HAP-1 (cell line): ENCODE results near the gene GPR132.

Source experiments
- DNase-seq, 2 experiments: peaks; one replicate each; pipeline ENCODE4 v3.0.0-alpha.2; 2016 to 2020; ENCODE audit warnings: low spot score in 2 of 2
- H3K27me3 ChIP-seq: fragments of 250-450 bp; sonication (Bioruptor Pico); 2 replicates; pipeline ENCODE4 v1.5.1; 2020; ENCODE audit warnings: low read depth, mild to moderate bottlenecking, moderate library complexity
- H3K36me3 ChIP-seq: fragments of 250-450 bp; sonication (Bioruptor Pico); replicated peaks from 2 replicates; pipeline ENCODE4 v1.5.1; 2020; ENCODE audit warnings: mild to moderate bottlenecking
- H3K4me1 ChIP-seq: fragments of 250-450 bp; sonication (Bioruptor Pico); 2 replicates; pipeline ENCODE4 v1.5.1; 2020; ENCODE audit warnings: mild to moderate bottlenecking
- H3K4me3 ChIP-seq: fragments of 250-450 bp; sonication (Bioruptor Pico); 2 replicates; pipeline ENCODE4 v1.5.1; 2020; ENCODE audit warnings: mild to moderate bottlenecking, moderate library complexity
- H3K9me3 ChIP-seq: fragments of 250-450 bp; sonication (Bioruptor Pico); 2 replicates; pipeline ENCODE4 v1.5.1; 2020; ENCODE audit warnings: mild to moderate bottlenecking, moderate library complexity
- in situ Hi-C: fragments of 300-500 bp; cut with MboI; formaldehyde crosslinking; loops from 3 replicates; pipeline ENCODE4 v1.14.3; 2020; ENCODE audit warnings: low sequenced_read_pairs, inconsistent platforms, mixed read lengths

The GPR132 gene

GRCh38 chr14:105018414-105018813 is 46.8 kb downstream of the GPR132 start:
- Histone ChIP-seq H3K4me3 (peak overlapping the region; percentile 83), H3K9me3 (no peaks in the 10 kb centered on the region), H3K36me3 (peaks cover 38% of the 10 kb centered on the region), H3K4me1 (peaks cover 40% of the 10 kb centered on the region), H3K27me3 (no peaks in the 10 kb centered on the region)
- DNase-seq = peak in 1 of 2 experiments; percentile 33
- in situ Hi-C loops = no loop called here

- no peaks in the 10 kb centered on the region for H3K27me3 ChIP-seq
- peaks cover 62% of the 10 kb centered on the region for H3K36me3 ChIP-seq
- in situ Hi-C loops = no loop called here
- H3K4me3 ChIP-seq = no peak overlapping the region
- DNase-seq = no peak
- H3K4me1 ChIP-seq = peaks cover 40% of the 10 kb centered on the region
- no peaks in the 10 kb centered on the region for H3K9me3 ChIP-seq
Measured at GRCh38 chr14:105015905-105016304, 49.3 kb downstream of the GPR132 start.

DNA sequence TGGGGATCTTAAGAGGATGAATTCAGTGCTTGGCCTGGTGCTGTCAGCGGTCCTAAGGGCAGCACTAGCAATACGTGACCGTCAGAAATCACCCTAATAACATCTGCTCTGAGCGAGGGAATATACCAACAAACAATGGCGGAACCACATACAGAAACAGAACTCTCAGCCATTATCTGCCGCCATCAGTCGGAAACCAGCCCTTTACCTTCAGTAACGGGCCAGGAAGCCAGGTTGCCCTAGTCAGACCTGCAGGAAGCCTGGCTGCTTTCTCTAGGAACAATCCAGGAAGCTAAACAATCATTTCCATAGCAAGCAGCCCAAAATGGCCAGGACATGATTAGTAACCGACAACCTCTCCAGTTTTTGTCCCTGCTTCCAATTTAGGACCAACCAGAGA is 50.0 kb downstream of the GPR132 start:
- H3K4me3 ChIP-seq = no peak overlapping the region; the same call in none of the 2 replicates

GRCh38 chr14:105014631-105015030 is 50.6 kb downstream of the GPR132 start:
- DNase-seq = peak; percentile 73 to 92
- Histone ChIP-seq H3K4me1 (peaks cover 40% of the 10 kb centered on the region), H3K36me3 (peaks cover 65% of the 10 kb centered on the region), H3K9me3 (no peaks in the 10 kb centered on the region), H3K4me3 (no peak overlapping the region), H3K27me3 (no peaks in the 10 kb centered on the region)
- in situ Hi-C loops = no loop called here

More for the DNA sequence above, 50.0 kb downstream of the GPR132 start:
- H3K9me3 ChIP-seq = no peaks in the 10 kb centered on the region
- H3K27me3 ChIP-seq = no peaks in the 10 kb centered on the region
- in situ Hi-C loops = no loop called here
- peak in 1 of 2 experiments; percentile 22 for DNase-seq
- peaks cover 40% of the 10 kb centered on the region for H3K4me1 ChIP-seq
- peaks cover 65% of the 10 kb centered on the region for H3K36me3 ChIP-seq

DNA sequence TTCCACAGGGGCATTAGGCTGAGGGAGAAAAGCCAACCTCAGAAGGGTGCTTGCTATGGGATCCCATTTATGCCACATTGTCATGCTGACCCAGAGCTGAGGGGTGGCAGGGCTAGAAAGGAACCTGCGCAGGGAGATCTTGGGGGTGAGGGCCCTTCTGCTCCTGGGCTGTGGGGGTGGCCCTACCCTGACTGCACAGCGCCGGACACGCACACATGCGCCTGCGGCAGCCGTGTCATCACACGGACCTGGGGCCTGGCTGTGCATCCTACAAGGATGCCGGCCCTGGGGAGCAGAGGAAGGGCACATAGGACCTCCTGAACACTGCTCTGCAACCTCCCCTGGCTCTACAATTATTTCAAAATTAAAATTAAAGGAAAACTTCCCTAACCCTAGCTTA is 51.2 kb downstream of the GPR132 start:
- DNase-seq = no peak
- H3K4me1 ChIP-seq = peaks cover 40% of the 10 kb centered on the region

DNA sequence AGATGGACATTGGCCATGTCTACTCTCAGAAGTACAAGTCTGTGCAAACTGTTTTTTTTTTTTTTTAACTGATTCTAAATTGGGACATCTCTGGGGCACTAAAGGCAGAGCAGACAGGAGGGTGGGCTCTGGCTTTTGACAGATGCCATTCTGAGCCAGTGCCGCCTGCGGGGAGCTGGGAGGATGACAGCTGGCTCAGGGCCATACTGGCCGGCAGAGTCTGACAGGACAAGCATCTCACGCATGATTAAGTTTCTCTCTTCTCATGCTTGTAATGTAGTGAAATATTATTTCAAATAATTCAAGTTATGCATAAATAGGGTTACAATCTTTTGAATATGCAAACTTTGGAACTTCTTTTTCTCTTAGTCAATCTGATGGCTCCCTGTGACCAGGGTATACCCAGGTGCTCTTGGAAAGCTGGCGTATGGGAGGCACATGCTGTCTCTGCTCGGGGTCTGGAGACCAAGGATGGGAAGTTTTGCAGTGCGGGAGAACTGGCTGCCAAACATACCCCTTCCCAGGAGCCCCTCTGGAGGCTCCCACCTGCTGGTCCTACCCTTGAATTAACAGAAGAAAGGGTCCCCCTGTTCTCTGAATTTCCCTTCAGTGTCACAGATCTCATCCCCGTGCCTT is 52.0 kb downstream of the GPR132 start:
- H3K4me1 ChIP-seq = peaks cover 38% of the 10 kb centered on the region
- no peak for DNase-seq
- H3K9me3 ChIP-seq = no peaks in the 10 kb centered on the region
- H3K27me3 ChIP-seq = no peaks in the 10 kb centered on the region
- H3K36me3 ChIP-seq = peaks cover 64% of the 10 kb centered on the region
- in situ Hi-C loops = no loop called here
- H3K4me3 ChIP-seq = no peak overlapping the region

More for the DNA sequence above, 51.2 kb downstream of the GPR132 start:
- H3K27me3 ChIP-seq = no peaks in the 10 kb centered on the region
- in situ Hi-C loops = no loop called here
- peaks cover 64% of the 10 kb centered on the region for H3K36me3 ChIP-seq
- H3K4me3 ChIP-seq = no peak overlapping the region
- H3K9me3 ChIP-seq = no peaks in the 10 kb centered on the region

DNA sequence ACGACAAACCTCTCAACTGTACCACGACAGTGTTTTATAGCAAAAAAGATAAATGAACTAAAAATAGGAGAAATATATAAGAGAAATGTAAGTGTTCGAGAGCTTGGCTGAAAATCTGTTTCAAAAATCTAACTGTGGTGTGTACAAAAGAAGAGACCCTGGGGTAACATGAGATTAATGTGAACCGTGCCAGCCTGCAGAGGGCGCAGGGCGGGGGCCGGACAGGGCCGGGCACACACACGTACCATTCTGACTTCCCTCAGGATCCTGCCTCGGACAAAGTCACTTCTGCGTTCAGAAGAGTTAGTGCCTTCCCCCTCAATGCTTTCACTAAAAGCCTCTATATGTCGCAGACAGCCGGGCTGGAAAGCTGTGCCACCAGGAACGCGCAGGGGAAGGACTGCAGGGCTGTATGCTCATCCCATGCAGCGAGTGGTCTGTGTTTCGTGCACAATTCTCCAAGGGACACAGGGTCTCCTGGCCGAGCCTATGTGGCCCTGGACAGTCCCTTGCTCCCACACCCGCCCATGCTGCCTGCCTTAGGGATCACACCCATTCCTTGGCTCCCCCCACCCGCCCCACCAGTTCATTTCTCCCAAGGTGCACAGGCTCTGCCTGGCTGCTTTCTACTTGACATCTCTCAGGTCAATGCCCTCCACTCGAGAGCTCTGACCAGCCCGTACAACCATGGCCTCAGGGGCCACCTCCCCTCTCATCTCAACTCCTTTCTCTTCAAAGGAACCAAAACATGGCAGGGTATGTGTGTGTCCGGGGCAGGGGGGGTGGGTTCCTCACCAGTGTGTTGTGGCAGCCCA is 52.9 kb downstream of the GPR132 start:
- Histone ChIP-seq H3K9me3 (no peaks in the 10 kb centered on the region), H3K27me3 (no peaks in the 10 kb centered on the region), H3K4me3 (no peak overlapping the region), H3K4me1 (peaks cover 33% of the 10 kb centered on the region), H3K36me3 (peaks cover 68% of the 10 kb centered on the region)
- in situ Hi-C loops = no loop called here
- DNase-seq = no peak

DNA sequence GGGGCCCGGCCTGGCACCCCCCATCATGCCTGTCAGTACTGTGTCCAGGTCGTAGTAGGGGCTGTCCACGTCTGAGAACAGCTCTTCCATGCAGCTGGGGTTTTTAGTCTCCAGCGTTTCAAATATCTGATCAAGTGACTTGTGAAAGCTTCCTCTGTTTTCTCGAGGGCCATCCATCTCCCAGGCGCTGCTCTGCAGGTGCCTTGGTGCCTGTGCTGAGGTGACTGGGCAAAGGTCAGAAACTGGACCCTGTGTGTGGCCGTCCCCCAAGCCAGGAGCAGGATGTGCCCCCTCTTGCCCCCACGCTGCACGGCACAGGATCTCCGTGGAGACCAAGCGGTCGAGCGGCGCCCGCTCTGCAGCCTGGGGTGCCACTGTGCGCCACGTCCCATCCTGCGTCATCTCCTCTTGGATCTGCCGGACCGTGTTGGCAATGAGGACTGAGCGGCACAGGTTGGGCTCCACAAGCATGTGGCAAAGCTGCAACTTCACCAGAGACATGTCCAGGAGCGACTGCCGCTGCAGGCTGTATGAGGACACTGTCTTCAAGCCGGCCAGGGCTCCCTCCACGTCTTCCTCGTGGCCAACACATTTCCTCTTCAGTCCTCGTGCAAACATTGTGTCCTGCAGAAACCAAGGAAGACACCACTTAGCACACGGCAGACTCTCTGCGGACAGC is 53.8 kb downstream of the GPR132 start:
- in situ Hi-C loops = no loop called here
- no peak for DNase-seq
- no peaks in the 10 kb centered on the region for H3K27me3 ChIP-seq
- H3K36me3 ChIP-seq = peaks cover 67% of the 10 kb centered on the region
- peaks cover 26% of the 10 kb centered on the region for H3K4me1 ChIP-seq
- H3K9me3 ChIP-seq = no peaks in the 10 kb centered on the region
- no peak overlapping the region for H3K4me3 ChIP-seq

- in situ Hi-C loops = no loop called here
- DNase-seq = no peak
Measured at GRCh38 chr14:105010891-105011291, 54.3 kb downstream of the GPR132 start.

GRCh38 chr14:105010106-105010505 is 55.1 kb downstream of the GPR132 start:
- Histone ChIP-seq H3K36me3 (peaks cover 64% of the 10 kb centered on the region), H3K4me3 (no peak overlapping the region), H3K27me3 (no peaks in the 10 kb centered on the region), H3K9me3 (no peaks in the 10 kb centered on the region), H3K4me1 (peaks cover 12% of the 10 kb centered on the region)
- in situ Hi-C loops = no loop called here
- DNase-seq = no peak

More at GRCh38 chr14:105010891-105011291, 54.3 kb downstream of the GPR132 start:
- peaks cover 66% of the 10 kb centered on the region for H3K36me3 ChIP-seq
- H3K4me1 ChIP-seq = peaks cover 20% of the 10 kb centered on the region
- no peaks in the 10 kb centered on the region for H3K27me3 ChIP-seq
- H3K9me3 ChIP-seq = no peaks in the 10 kb centered on the region
- no peak overlapping the region for H3K4me3 ChIP-seq

- Histone ChIP-seq H3K9me3 (no peaks in the 10 kb centered on the region), H3K4me3 (no peak overlapping the region), H3K27me3 (no peaks in the 10 kb centered on the region), H3K4me1 (no peaks in the 10 kb centered on the region; the same call in 1 of the 2 replicates), H3K36me3 (peaks cover 57% of the 10 kb centered on the region)
- in situ Hi-C loops = no loop called here
- no peak for DNase-seq
Measured at GRCh38 chr14:105007593-105008264, 57.5 kb downstream of the GPR132 start.

GRCh38 chr14:105006831-105007592 is 58.2 kb downstream of the GPR132 start:
- no peak for DNase-seq
- no peak overlapping the region for H3K4me3 ChIP-seq
- no peaks in the 10 kb centered on the region for H3K9me3 ChIP-seq
- H3K27me3 ChIP-seq = no peaks in the 10 kb centered on the region
- in situ Hi-C loops = no loop called here
- no peaks in the 10 kb centered on the region; the same call in 1 of the 2 replicates for H3K4me1 ChIP-seq
- peaks cover 50% of the 10 kb centered on the region for H3K36me3 ChIP-seq
